ENCODE measurements around the gene ARL17B.
"Not testable (repeated sequence)": the region's sequence is repeated elsewhere in the genome, so short reads cannot be mapped to it uniquely, and the experiment has no call there.

DNA sequence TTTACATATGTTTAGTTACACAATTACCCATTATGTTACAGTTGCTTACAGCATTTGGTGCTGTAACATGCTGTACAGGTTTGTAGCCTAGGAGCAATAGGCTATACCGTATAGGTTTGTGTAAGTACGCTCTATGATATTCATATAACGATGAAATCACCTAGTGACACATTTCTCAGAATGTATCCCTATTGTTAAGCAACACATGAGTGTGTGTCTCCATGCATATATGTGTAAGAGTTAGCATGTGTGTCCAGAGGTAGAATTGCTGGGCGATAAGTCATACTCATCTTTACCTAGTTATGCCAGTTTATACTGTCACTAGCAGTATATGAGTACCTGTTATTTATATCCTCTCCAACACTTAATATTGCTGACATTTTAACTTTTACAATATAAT is 21.6 kb upstream of the ARL17B start:
- TF ChIP-seq, protein P1, sequence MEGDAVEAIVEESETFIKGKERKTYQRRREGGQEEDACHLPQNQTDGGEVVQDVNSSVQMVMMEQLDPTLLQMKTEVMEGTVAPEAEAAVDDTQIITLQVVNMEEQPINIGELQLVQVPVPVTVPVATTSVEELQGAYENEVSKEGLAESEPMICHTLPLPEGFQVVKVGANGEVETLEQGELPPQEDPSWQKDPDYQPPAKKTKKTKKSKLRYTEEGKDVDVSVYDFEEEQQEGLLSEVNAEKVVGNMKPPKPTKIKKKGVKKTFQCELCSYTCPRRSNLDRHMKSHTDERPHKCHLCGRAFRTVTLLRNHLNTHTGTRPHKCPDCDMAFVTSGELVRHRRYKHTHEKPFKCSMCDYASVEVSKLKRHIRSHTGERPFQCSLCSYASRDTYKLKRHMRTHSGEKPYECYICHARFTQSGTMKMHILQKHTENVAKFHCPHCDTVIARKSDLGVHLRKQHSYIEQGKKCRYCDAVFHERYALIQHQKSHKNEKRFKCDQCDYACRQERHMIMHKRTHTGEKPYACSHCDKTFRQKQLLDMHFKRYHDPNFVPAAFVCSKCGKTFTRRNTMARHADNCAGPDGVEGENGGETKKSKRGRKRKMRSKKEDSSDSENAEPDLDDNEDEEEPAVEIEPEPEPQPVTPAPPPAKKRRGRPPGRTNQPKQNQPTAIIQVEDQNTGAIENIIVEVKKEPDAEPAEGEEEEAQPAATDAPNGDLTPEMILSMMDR (IDR thresholded peaks at IDR 0.05; ENCODE audit: low read depth, low read length, poor library complexity, severe bottlenecking) = not testable (repeated sequence)
- not testable (repeated sequence) for TF ChIP-seq EZH2phosphoT487 (IDR thresholded peaks at IDR 0.05; ENCODE audit: borderline replicate concordance, low read length)
